CD4-positive, alpha-beta T cell treated with Interleukin-4 for 4 hours (primary cell): ENCODE measurements around the gene ERGIC1.

Source experiments
- DNase-seq: peaks from one replicate; pipeline ENCODE4 v3.0.0-alpha.2; 2020

Gene ERGIC1

DNA sequence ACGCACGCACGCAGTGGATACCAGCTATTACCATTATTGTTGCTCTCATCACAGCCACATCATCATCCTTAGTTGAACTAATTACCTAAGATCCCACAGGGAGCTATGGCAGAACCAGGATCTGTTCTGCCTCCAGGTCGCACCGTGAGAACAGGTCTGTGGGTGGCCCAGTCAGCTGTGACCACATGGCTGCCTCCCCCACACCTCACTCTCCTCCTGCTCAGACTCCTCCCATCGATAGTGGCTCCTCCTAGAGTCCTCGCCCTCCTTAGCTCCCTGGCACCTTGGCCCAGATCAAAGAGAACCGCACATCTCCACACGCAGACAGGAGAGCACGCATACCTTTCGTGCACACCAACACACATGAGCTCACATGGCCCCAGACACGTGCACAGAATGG lies 92.7 kb downstream of the ERGIC1 start:
- DNase-seq: no peak

DNA sequence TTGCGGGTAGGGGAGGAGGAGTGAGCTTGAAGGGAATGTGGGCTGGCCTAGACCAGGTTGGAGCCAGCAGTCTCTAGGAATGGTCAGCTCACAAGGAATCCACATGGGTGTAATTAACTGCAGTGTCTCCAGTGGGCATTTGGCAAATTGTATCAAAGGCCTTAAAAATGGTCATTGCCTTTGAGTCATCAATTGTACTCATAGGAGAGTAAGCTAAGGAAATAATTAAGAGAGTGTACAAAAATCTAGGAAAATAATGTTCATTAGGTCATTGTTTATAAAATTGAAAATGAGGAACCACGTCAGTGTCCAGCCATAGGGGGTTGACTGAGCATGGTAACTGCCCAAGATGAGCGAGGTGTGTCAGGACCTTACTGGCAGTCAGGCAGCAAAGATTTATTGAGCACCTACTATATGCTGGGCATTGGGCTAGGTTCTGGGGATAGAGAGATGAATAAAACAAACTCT lies 95.4 kb downstream of the ERGIC1 start:
- no peak for DNase-seq

DNA sequence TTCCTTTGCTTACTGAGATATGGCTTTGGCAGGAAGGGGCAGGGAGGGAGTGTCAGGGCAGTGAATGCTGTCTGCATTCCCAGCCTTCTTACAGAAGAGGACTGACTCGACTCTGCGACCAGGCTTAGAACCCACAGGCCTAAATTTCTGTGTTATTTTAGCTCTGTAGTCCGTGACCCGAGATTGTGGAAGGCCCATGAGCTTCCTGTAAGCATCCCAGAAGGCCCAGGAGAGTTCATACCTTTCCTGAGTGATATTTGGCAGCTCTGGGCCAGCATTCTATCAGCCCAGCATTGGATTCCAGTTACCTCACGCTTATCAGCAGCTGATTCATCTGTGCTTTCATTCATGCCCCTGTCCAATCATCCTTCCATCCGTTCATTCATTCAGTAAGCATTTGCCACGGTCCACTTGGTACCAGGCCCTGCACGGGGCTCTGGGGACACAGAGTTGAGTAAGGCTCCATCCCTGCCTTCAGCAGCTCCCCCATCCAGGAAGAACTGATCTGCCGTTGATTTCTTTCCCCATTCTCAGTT lies 97.0 kb downstream of the ERGIC1 start:
- DNase-seq: no peak

- peak; percentile 63 for DNase-seq
Measured at GRCh38 chr5:172932313-172933017, 98.4 kb downstream of the ERGIC1 start.

DNA sequence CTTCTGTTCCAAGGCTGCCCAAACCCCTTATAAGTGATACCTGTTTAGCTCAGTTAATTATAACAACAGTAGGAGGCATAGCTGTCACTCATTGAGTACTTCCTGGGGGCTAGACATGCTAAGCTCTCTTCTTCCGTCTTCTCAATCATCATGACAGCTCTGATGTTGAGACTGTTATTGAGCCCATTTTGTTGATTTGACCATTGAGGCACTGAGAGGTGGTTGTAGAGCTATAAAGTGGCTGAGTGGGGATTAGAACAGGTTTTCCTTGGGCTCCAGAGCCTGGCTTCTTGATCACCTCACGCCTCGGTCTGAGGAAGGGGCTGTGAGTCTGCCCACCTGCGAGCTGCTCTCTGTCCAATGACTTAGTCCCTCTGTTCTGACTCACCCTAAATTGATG lies 99.2 kb downstream of the ERGIC1 start:
- no peak for DNase-seq

- DNase-seq: no peak
Measured at GRCh38 chr5:172935096-172935495, 101.0 kb downstream of the ERGIC1 start.

DNA sequence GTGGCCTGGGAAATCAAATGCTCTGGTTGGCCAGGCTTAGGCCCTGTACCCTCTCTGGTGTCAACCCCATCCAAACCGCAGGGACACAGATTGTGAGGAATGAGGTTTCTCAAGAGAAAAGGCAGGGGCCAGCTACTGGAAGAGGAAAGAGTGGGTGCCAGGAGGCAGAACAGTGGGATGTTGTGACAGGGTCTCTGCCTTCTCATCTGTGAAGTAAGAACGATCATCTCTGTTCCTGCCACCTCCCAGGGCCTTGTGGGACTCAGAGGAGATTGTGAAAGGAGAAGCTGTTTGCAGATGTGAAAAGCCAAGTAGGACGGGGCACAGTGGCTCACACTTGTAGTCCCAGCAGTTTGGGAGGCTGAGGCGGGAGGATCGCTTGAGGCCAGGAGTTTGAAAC lies 102.3 kb downstream of the ERGIC1 start:
- no peak for DNase-seq

- no peak for DNase-seq
Measured at GRCh38 chr5:172939071-172939470, 105.0 kb downstream of the ERGIC1 start.

- DNase-seq: no peak
Measured at GRCh38 chr5:172939611-172940267, 105.7 kb downstream of the ERGIC1 start.

GRCh38 chr5:172940268-172941066 lies 106.4 kb downstream of the ERGIC1 start:
- DNase-seq: no peak

DNA sequence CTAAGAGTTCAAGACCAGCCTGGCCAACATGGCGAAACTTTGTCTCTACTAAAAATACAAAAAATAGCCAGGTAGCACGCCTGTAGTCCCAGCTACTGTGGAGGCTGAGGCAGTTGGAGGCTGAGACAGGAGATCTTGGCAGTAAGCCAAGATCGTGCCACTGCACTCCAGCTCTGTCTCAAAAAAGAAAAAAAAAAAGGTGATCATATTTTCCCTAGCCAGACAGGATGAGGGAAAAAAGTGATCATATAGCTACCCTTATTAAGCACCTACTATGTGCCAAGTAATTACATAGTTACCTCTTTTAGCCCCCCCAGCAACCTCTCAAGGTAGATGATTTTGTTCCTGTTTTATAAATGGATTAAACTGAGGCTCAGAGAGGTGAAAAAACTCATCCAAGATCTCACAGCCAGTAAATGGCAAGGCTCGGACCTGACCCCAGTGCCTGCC lies 107.0 kb downstream of the ERGIC1 start:
- DNase-seq: no peak

GRCh38 chr5:172942556-172942955 lies 108.5 kb downstream of the ERGIC1 start:
- no peak for DNase-seq

DNA sequence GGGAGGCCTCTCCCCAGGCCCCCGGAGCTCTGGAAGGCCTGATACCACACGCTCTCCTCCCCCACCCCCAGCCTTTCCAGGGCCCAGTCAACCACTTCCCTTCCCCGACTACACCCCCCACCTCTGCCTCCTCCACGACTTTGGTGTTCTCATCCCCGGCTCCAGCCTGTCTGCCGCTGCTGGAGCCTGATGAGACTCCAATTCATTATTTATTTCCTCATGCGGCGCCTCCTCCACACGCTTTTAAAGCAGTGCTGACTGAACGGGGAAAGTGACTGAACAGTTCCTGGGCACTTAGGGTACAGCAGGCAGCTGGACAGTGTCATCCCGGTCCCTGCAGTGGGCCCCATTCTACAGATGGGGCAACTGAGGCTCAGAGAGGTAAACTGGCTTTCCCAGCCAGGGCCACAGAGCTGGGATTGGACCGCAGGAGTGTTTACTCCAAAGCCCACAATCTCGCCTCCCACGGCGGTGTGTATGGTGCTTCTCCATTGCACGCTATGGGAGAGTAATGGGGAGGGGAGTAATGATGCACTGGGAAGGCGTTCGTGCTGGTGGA lies 109.3 kb downstream of the ERGIC1 start:
- no peak for DNase-seq

DNA sequence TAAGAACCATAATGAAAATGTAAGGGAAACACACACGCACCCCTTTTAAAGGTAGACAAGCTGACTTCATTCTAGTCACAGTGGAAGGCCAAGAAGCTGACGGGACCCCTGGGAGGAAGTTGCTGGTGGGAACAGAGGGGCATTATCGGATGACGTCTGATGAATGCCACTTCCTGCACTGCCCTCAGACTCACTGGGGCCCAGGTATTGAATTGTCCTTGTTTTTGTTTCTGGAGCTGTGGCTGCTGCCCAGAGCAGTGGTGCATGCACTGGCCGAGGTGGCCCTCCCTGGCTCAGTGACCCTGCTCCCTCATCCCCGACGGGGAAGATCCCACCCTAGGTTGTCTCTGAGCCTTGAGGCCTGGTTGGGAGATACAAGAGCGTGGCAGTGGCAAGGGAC lies 109.9 kb downstream of the ERGIC1 start:
- DNase-seq: no peak

GRCh38 chr5:172944741-172945140 lies 110.7 kb downstream of the ERGIC1 start:
- no peak for DNase-seq

GRCh38 chr5:172945151-172945550 lies 111.1 kb downstream of the ERGIC1 start:
- no peak for DNase-seq

GRCh38 chr5:172946146-172946545 lies 112.1 kb downstream of the ERGIC1 start:
- no peak for DNase-seq

- no peak for DNase-seq
Measured at GRCh38 chr5:172949426-172949825, 115.4 kb downstream of the ERGIC1 start.

DNA sequence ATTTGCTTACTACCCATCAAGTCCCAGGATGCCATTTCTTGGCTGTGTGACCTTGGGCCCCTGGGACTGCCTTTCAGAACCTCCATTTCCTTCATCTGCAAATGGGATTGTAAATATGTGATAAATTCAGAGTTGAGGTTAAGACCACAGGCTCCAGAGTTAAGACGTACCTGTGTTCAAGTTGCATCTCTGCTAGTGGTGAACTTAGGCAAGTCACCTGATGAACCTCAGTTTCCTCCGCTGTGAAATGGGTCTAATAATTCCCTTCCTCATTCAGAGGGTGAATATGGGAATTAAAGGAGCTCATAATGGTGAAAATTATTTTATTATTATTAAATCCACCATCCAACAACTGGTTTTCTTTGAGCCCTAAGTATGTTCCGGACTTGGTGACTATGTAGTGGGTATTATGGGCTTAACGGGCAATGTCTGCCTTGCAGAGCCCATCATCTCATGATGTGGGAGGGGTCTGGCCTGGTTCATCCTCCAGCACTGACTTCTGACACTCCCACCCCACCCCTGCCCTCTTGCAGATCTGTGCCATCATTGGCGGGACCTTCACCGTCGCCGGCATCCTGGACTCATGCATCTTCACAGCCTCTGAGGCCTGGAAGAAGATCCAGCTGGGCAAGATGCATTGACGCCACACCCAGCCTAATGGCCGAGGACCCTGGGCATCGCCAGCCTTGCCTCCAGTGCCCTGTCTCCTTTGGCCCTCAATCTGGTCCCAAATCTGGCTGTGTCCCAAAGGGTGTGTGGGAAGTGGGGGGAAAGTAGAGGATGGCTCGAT lies 116.3 kb downstream of the ERGIC1 start:
- no peak for DNase-seq

DNA sequence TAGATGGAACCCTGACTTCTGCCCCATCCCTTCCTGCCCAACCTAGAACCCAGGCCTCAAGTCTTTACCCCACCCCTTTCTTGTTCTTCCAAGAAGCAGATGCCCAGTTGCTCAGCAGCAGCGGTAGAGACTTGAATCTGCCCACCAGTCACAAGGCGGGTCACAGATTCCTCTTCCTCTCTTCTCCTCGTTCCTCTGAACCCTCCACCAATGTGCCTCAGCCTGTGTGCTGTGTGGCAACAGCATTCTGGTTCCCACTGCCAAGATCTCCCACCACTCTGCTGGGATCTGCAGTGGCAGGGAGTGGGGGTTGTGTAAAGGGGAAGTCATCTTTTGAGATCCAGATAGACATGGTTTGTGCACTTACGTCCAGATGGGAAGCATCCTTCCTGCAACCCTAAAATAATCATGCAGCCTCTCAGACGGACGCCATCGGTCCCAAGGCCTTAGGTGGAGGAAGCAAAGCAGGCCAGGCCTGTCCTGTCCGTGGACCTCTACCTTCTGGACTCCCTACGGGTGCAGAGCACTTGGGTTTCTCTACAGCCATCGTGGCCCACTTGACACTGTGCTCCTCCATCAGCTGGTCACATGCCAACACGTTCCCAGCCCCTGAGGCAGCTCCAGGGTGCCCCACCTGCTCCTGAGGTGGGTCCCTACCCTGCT lies 117.5 kb downstream of the ERGIC1 start:
- DNase-seq: no peak

DNA sequence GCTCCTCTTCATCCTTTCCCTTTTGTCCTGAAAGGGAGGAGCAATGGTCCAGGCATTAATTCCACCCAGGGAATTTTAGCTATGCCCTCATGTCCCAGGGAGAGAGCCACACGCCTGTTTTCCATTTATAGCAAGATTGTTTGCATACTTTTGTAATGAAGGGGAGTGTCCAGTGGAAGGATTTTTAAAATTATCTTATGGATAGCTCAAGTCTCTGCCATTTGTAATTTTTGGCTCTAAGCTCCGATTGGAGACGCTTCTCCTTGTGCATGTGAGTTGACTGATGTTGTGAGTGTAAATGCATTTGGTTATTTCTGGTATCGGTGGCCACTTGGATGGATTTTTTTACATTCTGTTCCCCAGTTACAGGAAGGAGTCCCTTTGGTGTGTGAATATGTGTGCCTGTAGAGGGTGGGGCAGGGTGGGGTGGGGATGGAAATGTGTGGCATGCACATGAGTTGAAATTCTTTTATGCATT lies 118.0 kb downstream of the ERGIC1 start:
- no peak for DNase-seq
